ENCODE data around the gene SMU1. TPM values are rescaled to one million over a fixed set of nuclear protein-coding genes. Genes with fewer than 3 reads are reported as not detected.

The SMU1 gene
- total RNA-seq, 1 experiment from 2014 or later, result 14.5 TPM

DNA sequence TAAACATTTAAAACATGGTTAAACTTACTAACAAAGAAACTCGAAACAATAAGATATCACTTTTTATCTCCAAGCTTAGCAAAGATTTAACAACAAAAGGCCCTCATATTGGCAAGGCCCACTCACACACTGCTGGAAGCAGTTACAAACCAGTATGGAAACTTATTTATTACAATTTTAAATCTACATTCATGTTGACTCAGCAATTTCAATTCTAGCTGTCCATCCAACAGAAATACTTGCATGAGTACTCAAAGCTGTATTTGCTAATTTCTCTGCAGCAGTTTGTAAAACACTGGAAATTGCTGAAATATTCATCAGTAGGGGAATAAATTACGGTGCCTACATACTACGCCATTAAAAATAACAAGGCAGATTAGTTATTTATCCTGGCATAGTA lies 54.2 kb downstream of the SMU1 start:
- H3K9me3 ChIP-seq (ENCODE audit: insufficient read depth, low read depth), result no peaks in the 10 kb centered on the region
- TF ChIP-seq EZH2 (IDR thresholded peaks at IDR 0.05; ENCODE audit: low read depth) (no peak), CTCF (conservative IDR thresholded peaks at IDR 0.05) (no peak)
- ChIA-PET POLR2A (ENCODE audit: unreplicated experiment) (no interaction called here), CTCF (no interaction called here)
- BruUV-seq (replicated peaks), result no TSS peak
- H3K36me3 ChIP-seq (ENCODE audit: low read depth), result 0 out of 2 replicates have a peak, but pooled peaks cover 1% of the 10 kb centered on the region
- no peak overlapping the region for H3K27ac ChIP-seq
- peaks cover 26% of the 10 kb centered on the region for H3K4me1 ChIP-seq (replicated peaks; ENCODE audit: insufficient read depth)
- H3K27me3 ChIP-seq (ENCODE audit: insufficient read depth, low read depth), result no peaks in the 10 kb centered on the region
- H4K20me1 ChIP-seq (ENCODE audit: insufficient read depth), result peaks cover 17% of the 10 kb centered on the region
- peaks cover 68% of the 10 kb centered on the region for H3K79me2 ChIP-seq (ENCODE audit: low read depth)
- H3K4me2 ChIP-seq, result no peak overlapping the region; the same call in 1 of the 2 replicates
- H3F3A ChIP-seq (ENCODE audit: insufficient read depth, low read depth), result no peaks in the 10 kb centered on the region; the same call in 1 of the 2 replicates
- no peak for DNase-seq
- intact Hi-C loops (cut with micrococcal nuclease; ENCODE audit: unreplicated experiment), result no loop called here
- H2AFZ ChIP-seq, result no peak overlapping the region
- H3K9me2 ChIP-seq (ENCODE audit: insufficient read depth), result no peaks in the 10 kb centered on the region
- H3K4me3 ChIP-seq, result no peak overlapping the region

DNA sequence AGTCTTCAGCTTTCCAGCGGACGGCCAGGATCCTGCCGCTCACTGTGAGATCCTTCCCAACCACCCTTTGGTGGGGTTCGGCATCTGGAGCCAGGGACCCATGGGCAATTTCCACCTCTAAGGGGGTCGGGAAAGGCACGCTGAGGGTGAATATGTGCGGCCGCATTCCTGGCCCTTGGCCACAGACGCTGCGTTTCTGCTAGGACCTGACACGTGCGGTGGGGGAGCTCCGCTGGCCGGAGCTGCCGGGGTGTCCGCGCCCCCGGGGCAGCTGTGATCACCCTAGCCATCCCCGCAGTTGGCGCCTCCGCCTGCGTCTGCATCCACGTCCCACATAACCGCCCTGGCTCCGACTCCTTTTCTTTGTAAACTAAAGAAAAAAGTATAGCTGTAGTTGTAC lies 56.7 kb downstream of the SMU1 start:
- no peaks in the 10 kb centered on the region for H3K27me3 ChIP-seq (ENCODE audit: insufficient read depth, low read depth)
- 0 out of 2 replicates have a peak, but pooled peaks cover 6% of the 10 kb centered on the region for H4K20me1 ChIP-seq (ENCODE audit: insufficient read depth)
- no peak for DNase-seq
- H3K27ac ChIP-seq, result no peak overlapping the region
- CTCF ChIA-PET, result no interaction called here
- H3K4me3 ChIP-seq, result no peak overlapping the region
- no peaks in the 10 kb centered on the region for H3K9me2 ChIP-seq (ENCODE audit: insufficient read depth)
- no peaks in the 10 kb centered on the region for H3K9me3 ChIP-seq (ENCODE audit: insufficient read depth, low read depth)
- no peaks in the 10 kb centered on the region for H3K36me3 ChIP-seq (ENCODE audit: low read depth)
- H3F3A ChIP-seq (ENCODE audit: insufficient read depth, low read depth), result peaks cover 6% of the 10 kb centered on the region; the same call in 1 of the 2 replicates
- H2AFZ ChIP-seq, result no peak overlapping the region
- BruUV-seq (replicated peaks), result no TSS peak
- H3K79me2 ChIP-seq (ENCODE audit: low read depth), result peaks cover 45% of the 10 kb centered on the region
- peaks cover 17% of the 10 kb centered on the region; the same call in 1 of the 2 replicates for H3K4me1 ChIP-seq (replicated peaks; ENCODE audit: insufficient read depth)
- POLR2A ChIA-PET (ENCODE audit: unreplicated experiment), result no interaction called here
- TF ChIP-seq EZH2 (IDR thresholded peaks at IDR 0.05; ENCODE audit: low read depth) (no peak), CTCF (conservative IDR thresholded peaks at IDR 0.05) (no peak)
- H3K4me2 ChIP-seq, result no peak overlapping the region
- intact Hi-C loops (cut with micrococcal nuclease; ENCODE audit: unreplicated experiment), result no loop called here

DNA sequence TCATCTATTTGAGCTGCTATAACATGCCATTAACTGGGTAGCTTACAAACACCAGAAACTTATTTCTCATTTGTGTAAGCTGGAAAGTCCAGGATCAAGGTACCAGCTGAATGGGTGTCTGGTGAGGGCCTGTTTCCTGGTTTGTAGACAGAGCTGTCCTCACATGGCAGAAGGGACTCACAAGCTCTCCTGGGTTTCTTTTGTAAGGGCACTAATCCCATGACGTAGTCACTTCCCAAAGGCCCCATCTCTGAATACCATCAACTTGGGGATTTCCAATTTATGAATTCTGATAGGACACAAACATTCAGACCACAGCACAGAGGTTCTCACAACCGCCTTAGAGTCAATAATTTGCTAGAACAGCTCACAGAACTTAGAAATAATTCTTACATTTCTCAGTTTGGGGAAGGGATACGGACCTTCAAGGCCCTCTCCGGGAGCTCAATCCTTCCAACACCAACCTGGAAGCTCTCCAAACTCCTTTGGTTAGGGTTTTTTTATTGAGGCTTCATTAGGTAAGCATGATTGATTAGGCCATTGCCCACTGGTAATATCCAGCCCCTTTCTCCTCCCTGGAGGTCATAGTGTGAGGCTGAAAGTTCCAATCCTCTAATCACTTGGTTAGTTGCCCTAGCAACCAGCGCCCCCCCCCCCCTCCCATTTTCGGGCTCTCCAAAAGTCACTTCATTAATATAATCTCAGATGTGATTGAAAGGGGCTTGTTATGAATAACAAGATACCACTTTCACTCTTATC lies 59.0 kb downstream of the SMU1 start:
- Histone ChIP-seq H3K27ac (no peak overlapping the region), H3K9me3 (ENCODE audit: insufficient read depth, low read depth) (no peaks in the 10 kb centered on the region), H2AFZ (no peak overlapping the region), H3K4me2 (no peak overlapping the region), H3K36me3 (ENCODE audit: low read depth) (no peaks in the 10 kb centered on the region), H3K27me3 (ENCODE audit: insufficient read depth, low read depth) (no peaks in the 10 kb centered on the region), H3K9me2 (ENCODE audit: insufficient read depth) (no peaks in the 10 kb centered on the region), H3K79me2 (ENCODE audit: low read depth) (peaks cover 22% of the 10 kb centered on the region), H3K4me3 (no peak overlapping the region), H4K20me1 (ENCODE audit: insufficient read depth) (0 out of 2 replicates have a peak, but pooled peaks cover 6% of the 10 kb centered on the region), H3K4me1 (replicated peaks; ENCODE audit: insufficient read depth) (no peaks in the 10 kb centered on the region), H3F3A (ENCODE audit: insufficient read depth, low read depth) (peaks cover 6% of the 10 kb centered on the region; the same call in 1 of the 2 replicates)
- ChIA-PET CTCF (no interaction called here), POLR2A (ENCODE audit: unreplicated experiment) (no interaction called here)
- BruUV-seq (replicated peaks), result no TSS peak
- TF ChIP-seq EZH2 (IDR thresholded peaks at IDR 0.05; ENCODE audit: low read depth) (no peak), CTCF (conservative IDR thresholded peaks at IDR 0.05) (no peak)
- intact Hi-C loops (cut with micrococcal nuclease; ENCODE audit: unreplicated experiment), result no loop called here
- no peak for DNase-seq

Measured in PC-9 (cell line).